Skeletal muscle tissue (tissue), 4 donors: Measurements from ENCODE around the gene DNAI7. TPM values are rescaled to one million over a fixed set of nuclear protein-coding genes. Genes with fewer than 3 reads are reported as not detected.

Experiments
- H3K27ac ChIP-seq: one replicate; pipeline ENCODE4 v1.7.0; 2013; ENCODE audit warnings: mild to moderate bottlenecking, low read depth, low read length, inconsistent platforms
- H3K27me3 ChIP-seq, 3 donors: one replicate each; pipeline ENCODE4 v1.7.0; 2013; ENCODE audit warnings: low read length in 3 of 3; ENCODE audit not compliant: control insufficient read depth in 3 of 3, insufficient read depth in 3 of 3
- H3K36me3 ChIP-seq, 3 donors: one replicate each; pipeline ENCODE4 v1.7.0; 2013; ENCODE audit warnings: low read length in 3 of 3; ENCODE audit not compliant: control insufficient read depth in 3 of 3, insufficient read depth in 3 of 3
- H3K4me1 ChIP-seq, 3 donors: one replicate each; pipeline ENCODE4 v1.7.0; 2013; ENCODE audit warnings: low read length in 3 of 3, mild to moderate bottlenecking in 3 of 3; ENCODE audit not compliant: control insufficient read depth in 3 of 3, insufficient read depth in 3 of 3
- H3K4me3 ChIP-seq, 3 donors: one replicate each; pipeline ENCODE4 v1.7.0; 2013; ENCODE audit warnings: low read length in 3 of 3
- H3K9ac ChIP-seq, 3 donors: one replicate each; pipeline ENCODE4 v1.7.0; 2013; ENCODE audit warnings: low read length in 3 of 3, mild to moderate bottlenecking in 3 of 3, moderate library complexity in 2 of 3, low read depth in 1 of 3
- H3K9me3 ChIP-seq, 3 donors: one replicate each; pipeline ENCODE4 v1.7.0; 2013; ENCODE audit warnings: low read length in 3 of 3; ENCODE audit not compliant: control insufficient read depth in 3 of 3
- total RNA-seq: library from RNA; depleted of rRNA; stranded (reverse); fragments of >200 nt; gene quantifications from one replicate; pipeline ENCODE4 v1.2.3, GENCODE V29; 2014
- donor health status: Osteomylitis.

DNAI7 gene
- total RNA-seq, 1 donor from 2014 or later = 1.6 TPM

GRCh38 chr12:25186788-25187402 is 8.1 kb downstream of the DNAI7 start:
- Histone ChIP-seq H3K4me1 (no peaks in the 10 kb centered on the region), H3K4me3 (no peak overlapping the region), H3K9ac (no peak overlapping the region), H3K36me3 (no peaks in the 10 kb centered on the region), H3K9me3 (no peaks in the 10 kb centered on the region), H3K27me3 (no peaks in the 10 kb centered on the region), H3K27ac (no peak overlapping the region)

- no peaks in the 10 kb centered on the region for H3K27me3 ChIP-seq
- no peaks in the 10 kb centered on the region for H3K4me1 ChIP-seq
- H3K27ac ChIP-seq = no peak overlapping the region
- no peaks in the 10 kb centered on the region for H3K36me3 ChIP-seq
- no peaks in the 10 kb centered on the region for H3K9me3 ChIP-seq
- H3K9ac ChIP-seq = no peak overlapping the region
- H3K4me3 ChIP-seq = no peak overlapping the region
Measured at GRCh38 chr12:25186038-25186787, 8.7 kb downstream of the DNAI7 start.

GRCh38 chr12:25184132-25184531 is 10.8 kb downstream of the DNAI7 start:
- no peak overlapping the region for H3K9ac ChIP-seq
- no peak overlapping the region for H3K27ac ChIP-seq
- H3K4me1 ChIP-seq = no peaks in the 10 kb centered on the region
- no peaks in the 10 kb centered on the region for H3K27me3 ChIP-seq
- no peaks in the 10 kb centered on the region for H3K36me3 ChIP-seq
- no peaks in the 10 kb centered on the region for H3K9me3 ChIP-seq
- no peak overlapping the region for H3K4me3 ChIP-seq

- Histone ChIP-seq H3K36me3 (no peaks in the 10 kb centered on the region), H3K9me3 (no peaks in the 10 kb centered on the region), H3K4me3 (no peak overlapping the region), H3K27me3 (no peaks in the 10 kb centered on the region), H3K4me1 (no peaks in the 10 kb centered on the region), H3K27ac (no peak overlapping the region), H3K9ac (no peak overlapping the region)
Measured at GRCh38 chr12:25182765-25183164, 12.2 kb downstream of the DNAI7 start.

GRCh38 chr12:25162866-25163265 is 32.1 kb downstream of the DNAI7 start:
- Histone ChIP-seq H3K4me1 (no peaks in the 10 kb centered on the region), H3K9me3 (no peaks in the 10 kb centered on the region), H3K36me3 (no peaks in the 10 kb centered on the region), H3K27ac (no peak overlapping the region), H3K4me3 (no peak overlapping the region), H3K9ac (no peak overlapping the region), H3K27me3 (no peaks in the 10 kb centered on the region)

GRCh38 chr12:25156061-25156460 is 38.9 kb downstream of the DNAI7 start:
- peaks cover 0 to 2% (median 0%) of the 10 kb centered on the region in 3 donors for H3K4me1 ChIP-seq
- H3K9me3 ChIP-seq = no peaks in the 10 kb centered on the region
- no peak overlapping the region for H3K4me3 ChIP-seq
- no peaks in the 10 kb centered on the region for H3K36me3 ChIP-seq
- no peaks in the 10 kb centered on the region for H3K27me3 ChIP-seq
- H3K27ac ChIP-seq = no peak overlapping the region
- H3K9ac ChIP-seq = no peak overlapping the region

- no peak overlapping the region for H3K27ac ChIP-seq
- no peaks in the 10 kb centered on the region for H3K27me3 ChIP-seq
- peaks cover 0 to 2% (median 0%) of the 10 kb centered on the region in 3 donors for H3K4me1 ChIP-seq
- no peak overlapping the region for H3K9ac ChIP-seq
- H3K36me3 ChIP-seq = no peaks in the 10 kb centered on the region
- no peaks in the 10 kb centered on the region for H3K9me3 ChIP-seq
- no peak overlapping the region for H3K4me3 ChIP-seq
Measured at GRCh38 chr12:25155022-25155576, 39.9 kb downstream of the DNAI7 start.

GRCh38 chr12:25152055-25152454 is 42.9 kb downstream of the DNAI7 start:
- Histone ChIP-seq H3K27ac (no peak overlapping the region), H3K36me3 (no peaks in the 10 kb centered on the region), H3K4me3 (no peak overlapping the region), H3K27me3 (no peaks in the 10 kb centered on the region), H3K9me3 (no peaks in the 10 kb centered on the region), H3K9ac (no peak overlapping the region), H3K4me1 (peaks cover 0 to 2% (median 0%) of the 10 kb centered on the region in 3 donors)

GRCh38 chr12:25151476-25151875 is 43.5 kb downstream of the DNAI7 start:
- no peaks in the 10 kb centered on the region for H3K36me3 ChIP-seq
- peaks cover 0 to 2% (median 0%) of the 10 kb centered on the region in 3 donors for H3K4me1 ChIP-seq
- no peak overlapping the region for H3K9ac ChIP-seq
- H3K27me3 ChIP-seq = no peaks in the 10 kb centered on the region
- no peak overlapping the region for H3K27ac ChIP-seq
- no peak overlapping the region for H3K4me3 ChIP-seq
- no peaks in the 10 kb centered on the region for H3K9me3 ChIP-seq

GRCh38 chr12:25146686-25147085 is 48.3 kb downstream of the DNAI7 start:
- Histone ChIP-seq H3K27me3 (no peaks in the 10 kb centered on the region), H3K27ac (no peak overlapping the region), H3K4me1 (peaks cover 0 to 2% (median 0%) of the 10 kb centered on the region in 3 donors), H3K9ac (no peak overlapping the region), H3K9me3 (no peaks in the 10 kb centered on the region), H3K36me3 (no peaks in the 10 kb centered on the region), H3K4me3 (no peak overlapping the region)
